Amniotic epithelial cell (primary cell): ENCODE measurements around the gene FOXP1.
"Not testable (repeated sequence)": the region's sequence is repeated elsewhere in the genome, so short reads cannot be mapped to it uniquely, and the experiment has no call there.

Experiments
- DNase-seq: peaks from one replicate; pipeline ENCODE4 v3.0.0-alpha.2; 2010; ENCODE audit warnings: low read depth

Gene FOXP1

DNA sequence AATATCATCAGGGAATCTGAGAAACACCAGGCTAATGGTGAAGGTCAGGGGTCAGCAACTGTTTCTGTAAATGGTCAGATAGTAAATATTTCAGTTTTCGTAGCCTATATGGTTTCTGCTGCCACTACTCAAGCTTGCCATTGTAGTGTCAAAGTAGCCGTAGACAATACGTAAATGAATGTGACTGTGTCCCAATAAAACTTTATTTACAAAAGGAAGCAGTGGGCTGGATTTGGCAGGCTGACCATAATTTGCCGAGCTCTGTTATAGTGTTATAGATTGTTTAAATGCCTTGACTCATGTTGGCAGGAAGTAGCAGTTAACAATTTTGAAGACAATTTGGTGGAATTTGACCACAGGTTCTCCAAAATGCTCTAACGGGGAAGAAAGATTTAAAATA lies 548.2 kb downstream of the FOXP1 start:
- no peak for DNase-seq

DNA sequence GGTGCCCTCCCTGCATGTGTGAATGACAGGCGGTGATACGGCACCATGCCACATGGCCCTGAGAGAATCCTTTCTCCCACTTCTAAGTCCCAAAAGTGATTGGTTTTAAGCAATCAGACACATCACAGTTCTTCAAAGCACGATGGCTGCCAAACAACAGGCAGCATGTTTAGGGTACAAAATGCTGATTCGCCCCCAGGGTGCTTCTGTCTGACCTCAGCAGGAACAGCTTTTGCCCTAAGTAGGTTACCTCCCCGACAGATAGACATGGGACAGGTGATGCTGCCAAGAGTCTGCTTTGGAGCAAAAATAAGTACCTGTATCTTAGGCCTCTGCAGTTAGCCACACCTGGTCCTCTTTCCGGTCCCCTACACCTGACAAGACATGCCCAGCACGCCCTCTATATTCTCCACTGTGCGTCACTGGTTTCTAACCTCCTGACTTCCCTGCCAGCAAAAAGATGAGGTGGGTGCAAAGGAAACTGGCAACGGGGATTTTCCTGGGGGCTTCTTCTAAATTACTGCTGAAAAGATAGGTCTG lies 549.8 kb downstream of the FOXP1 start:
- DNase-seq: no peak

DNA sequence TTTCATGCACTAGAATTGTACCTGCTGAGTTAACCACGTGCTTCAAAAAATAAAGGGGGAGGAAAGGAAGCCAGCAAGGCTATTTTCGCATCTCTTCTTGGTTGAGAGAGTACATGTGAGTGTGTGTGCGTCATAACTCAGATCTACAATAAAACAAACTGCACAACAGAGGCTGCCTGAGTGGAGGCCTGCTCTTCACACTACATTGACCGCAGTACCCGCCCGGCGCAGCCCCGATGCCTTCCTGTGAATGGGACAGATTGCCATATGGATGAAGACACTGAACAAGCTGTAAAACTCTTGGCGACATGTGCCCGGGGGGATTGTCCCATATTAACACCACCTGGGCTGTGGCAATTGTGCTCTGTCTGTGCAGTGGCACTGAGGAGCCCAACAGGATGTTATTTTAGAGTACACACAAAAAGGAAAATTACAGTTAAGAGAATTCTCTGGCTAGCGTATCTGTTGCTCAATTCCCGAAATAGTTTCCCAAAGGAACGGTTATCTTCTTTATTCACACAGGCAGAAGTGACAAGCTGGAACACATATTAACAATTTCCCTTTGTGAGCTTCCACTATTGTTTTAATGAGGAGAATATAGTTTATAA lies 551.5 kb downstream of the FOXP1 start:
- no peak for DNase-seq

DNA sequence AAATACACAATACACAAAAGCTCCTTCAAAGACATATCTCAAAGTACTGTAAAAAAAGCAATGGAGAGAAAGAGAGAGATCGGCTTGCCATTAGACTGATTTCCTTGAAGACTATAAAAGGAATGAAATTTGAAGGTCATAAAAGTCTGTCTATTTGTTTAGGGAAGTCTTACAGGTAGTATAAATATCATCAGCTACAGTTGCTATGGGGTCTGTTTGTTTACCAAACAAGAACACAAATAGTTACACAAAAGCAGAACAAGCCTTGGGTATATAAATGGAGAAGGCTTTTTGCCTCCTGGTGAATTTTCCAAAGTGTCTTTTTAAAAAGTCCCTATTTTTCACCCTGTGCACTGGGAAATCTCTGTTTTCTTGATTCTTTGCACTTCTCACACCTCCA lies 552.3 kb downstream of the FOXP1 start:
- DNase-seq: no peak

DNA sequence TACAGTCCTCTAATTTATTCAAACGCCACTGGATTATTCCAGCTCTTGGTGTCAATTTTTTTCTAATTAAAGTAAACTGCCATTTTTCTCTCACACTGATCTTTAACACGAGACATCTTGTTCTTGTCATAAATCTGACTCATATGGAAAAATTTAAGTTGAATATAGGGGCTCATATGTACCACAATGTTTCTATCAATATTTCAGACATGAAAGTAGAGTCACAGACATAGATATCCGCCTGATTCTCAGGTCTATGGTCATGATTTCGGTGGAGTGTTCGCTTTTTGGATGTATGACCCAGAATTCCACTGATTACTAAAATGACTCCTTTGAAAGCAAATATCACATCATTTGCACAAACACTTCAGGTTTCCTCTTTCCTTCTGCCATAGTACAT lies 552.8 kb downstream of the FOXP1 start:
- no peak for DNase-seq

DNA sequence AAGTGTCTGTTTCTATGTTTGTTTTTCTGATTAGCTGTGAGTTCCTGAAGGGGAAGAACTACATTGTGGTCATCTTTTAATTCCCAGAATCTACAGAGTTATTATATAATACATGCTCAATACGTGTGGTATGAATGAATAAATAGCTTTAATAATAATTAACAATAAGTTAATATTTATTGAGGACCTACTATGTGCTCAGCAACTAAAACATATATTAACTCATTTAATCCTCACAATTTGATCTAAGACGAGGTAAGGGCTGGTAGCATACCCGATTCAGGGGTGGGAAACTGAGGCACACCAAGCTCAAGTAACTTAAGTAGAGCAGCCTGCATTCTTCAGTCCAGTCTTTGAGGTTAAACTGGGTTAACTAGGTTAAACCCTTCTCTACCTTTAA lies 553.8 kb downstream of the FOXP1 start:
- DNase-seq: no peak

DNA sequence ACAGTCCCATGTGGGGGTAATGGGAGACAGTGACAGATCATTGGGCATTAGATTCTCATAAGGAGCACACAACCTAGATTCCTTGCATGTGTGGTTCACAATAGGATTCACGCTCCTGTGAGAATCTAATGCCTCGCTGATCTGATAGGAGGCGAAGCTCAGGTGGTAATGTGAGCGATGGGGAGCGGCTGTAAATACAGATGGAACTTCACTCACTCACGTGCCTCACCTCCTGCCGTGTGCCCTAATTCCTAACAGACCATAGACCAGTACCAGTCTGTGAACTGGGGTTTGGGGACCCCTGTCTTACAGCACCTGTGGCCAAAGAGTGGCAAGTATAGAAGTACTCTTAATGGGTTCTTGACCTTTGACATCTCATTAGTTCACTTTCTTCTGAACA lies 554.7 kb downstream of the FOXP1 start:
- no peak for DNase-seq

DNA sequence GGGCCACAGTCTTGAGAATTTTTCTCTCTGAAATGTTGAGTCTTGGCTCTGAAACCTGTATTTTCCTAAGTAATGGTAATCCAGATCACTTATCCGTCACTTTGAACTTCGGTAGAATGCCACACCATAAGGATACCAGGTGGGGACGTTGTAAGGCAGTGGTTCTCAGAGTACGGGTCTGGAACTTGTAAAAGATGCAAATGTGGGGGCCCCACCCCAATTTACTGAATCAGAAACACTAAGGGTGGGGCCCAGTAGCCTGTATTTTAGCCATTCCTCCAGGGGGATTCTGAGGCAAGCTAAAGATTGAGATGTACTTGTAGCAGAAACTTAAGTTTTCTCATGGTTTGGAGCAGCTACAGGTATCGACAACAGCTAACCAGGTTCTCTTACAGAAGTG lies 555.3 kb downstream of the FOXP1 start:
- no peak for DNase-seq

DNA sequence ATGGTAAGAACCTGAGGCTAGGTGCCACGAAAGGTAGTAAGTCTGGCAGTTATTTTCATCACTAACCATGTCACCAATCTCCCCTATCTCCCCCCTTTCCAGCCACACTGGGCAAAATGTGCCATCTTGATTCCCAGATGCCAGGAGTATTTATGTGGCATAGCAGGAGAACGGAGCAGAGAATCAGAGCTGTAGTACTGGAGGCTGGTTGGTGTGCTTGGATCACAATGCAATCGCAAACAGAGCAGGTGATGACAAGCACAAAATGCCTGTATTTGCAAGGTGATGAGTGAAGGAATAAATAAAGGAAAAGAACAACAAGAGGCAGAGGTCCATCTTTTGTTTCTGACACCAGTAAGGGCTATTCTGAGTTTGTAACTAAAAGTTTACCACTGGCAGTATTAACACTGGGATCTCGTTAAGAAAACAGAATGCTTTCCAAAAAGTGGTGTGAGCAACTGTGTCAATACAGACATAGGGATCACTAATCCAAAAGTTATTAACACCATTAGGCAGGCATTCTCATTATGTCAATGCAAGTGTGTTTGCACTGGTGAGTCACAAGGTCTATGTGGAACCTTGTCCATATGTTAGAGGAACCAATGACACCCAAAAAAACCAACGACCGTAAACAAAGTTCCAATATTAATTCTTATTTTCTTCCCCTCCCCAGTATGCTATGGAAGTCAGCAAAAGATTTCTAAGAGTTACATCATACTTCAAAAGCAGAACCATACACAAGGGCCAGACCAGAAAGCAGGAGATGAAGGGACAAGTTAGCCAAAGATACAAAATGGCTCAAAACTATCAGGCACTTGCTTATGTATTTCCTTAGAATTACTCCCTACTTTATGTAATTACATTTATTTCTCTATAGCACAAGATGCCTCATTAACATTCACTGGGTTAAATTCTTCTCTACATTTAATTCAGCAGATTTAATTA lies 556.6 kb downstream of the FOXP1 start:
- DNase-seq: no peak

DNA sequence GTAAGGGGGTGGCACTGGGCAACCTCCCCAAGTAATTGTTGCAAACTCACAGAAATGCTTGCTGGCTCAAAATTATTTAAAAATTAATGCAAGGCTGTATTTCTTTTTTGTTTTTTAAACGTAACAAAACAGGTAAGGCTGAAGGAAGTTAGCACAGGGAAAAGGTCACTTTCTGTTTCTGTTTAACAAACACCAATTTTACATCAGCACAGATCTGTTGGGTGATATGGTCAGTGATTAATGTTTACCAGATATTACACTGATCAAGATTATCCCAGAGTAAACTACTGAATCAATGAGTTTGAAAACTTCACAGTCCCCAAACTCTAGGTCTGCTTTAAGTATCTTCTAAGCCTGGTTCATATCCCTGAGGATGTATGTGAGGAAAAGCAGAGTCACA lies 558.0 kb downstream of the FOXP1 start:
- DNase-seq: no peak

DNA sequence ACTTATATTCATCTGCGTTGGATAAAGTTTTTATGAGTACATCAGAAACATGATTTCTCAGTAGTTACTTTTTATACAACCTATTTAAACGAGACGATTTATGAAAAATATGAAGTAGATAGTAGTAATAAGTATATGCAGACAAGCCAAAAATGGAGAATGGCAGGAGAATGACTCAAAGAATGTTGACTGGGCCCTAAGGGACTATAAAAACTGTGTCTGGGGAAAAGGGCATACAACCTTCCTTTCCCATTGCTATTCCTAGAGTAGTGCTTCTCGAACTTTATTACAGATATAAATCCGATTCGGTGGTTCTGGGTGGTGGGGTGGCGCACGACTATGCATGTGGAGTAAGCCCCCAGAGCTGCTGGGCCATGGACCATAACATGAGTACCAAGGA lies 558.5 kb downstream of the FOXP1 start:
- DNase-seq: no peak

DNA sequence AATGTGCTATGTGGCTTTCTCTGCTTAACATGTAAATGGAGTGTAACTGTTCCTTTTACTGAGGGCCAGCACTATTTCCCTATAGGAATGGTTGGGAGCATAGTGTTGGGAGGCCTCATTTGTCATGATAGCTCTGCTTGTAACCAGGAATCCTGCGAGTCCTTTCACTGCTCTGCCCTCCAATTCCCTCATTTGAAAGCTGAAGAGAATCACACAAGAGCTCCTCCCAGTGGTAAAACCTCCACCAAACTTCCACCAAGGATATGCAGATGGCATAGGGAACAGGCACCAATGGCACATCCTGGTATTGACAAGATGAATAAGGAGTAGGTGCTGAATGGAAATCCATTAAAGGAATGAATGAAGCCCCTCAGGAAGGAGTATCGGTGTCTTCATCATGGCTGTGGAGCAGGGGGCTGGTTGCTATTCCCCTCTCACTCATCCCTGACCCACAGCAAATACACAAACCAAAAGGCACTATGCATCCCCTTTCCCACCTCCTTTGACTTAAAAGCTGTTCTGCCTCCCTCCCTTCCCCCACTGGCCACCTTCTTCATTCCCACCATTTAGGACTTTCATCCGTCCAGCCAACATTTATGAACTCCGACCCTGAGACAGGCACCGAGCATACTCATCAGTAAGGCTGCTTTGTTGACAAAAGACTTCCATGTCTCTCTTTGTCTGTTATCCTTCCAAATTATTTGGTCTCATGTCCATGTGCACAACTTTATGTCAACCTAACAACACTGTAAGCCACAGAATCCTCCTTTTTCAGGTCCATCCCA lies 560.8 kb downstream of the FOXP1 start:
- DNase-seq: peak; percentile 33

DNA sequence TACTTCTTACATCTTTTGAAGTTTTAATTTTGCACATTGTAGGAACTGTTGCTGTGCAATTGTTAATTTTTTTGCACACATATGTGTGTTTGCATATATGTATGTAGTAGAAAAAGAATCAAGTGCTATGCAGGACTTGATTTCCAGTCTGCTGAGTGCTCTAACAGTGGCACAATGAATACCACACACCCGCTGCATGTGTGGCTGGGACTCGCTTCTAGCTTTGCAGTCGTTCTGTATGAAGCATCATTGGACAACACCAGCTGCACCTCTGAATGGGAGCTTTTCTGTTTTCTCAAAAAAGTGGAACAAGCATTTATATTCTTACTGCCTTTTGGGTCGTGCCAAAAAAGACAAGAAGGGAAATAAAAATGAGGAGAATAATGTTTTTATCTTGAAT lies 564.7 kb downstream of the FOXP1 start:
- DNase-seq: no peak

DNA sequence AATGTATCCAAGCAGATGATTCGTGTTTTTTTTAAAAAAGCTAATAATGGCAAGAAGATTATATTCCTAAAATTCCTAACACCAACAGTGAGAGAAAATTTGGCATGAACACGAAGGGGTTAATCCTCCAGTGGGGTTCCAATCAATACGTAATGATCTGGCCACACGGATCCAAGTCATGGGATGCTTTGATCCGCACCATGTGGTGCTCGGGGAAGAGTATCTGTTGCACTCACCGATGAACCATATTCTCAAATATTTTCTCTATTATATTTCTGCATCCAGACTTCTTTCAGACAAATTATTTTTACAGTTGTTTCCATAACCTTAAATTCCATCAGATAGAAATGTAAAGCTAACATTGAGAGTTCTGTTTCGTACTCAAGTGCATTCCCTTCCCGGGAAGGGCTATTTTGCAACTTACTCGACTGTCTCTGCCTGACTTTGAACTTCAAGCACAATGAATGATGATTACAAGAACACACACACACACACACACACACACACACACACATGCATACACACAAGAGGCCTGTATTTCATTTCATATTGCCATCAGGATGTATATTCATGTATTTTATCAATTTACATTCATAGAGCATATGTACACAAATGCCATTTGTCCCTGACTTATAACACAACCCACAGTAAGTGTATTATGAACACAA lies 567.2 kb downstream of the FOXP1 start:
- DNase-seq: peak; percentile 47

DNA sequence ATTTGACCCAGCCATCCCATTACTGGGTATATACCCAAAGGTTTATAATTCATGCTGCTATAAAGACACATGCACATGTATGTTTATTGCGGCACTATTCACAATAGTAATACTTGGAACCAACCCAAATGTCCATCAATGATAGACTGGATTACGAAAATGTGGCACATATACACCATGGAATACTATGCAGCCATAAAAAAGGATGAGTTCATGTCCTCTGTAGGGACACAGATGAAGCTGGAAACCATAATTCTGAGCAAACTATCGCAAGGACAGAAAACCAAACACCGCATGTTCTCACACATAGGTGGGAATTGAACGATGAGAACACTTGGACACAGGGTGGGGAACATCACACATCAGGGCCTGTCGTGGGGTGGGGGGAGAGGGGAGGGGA lies 568.9 kb downstream of the FOXP1 start:
- DNase-seq: not testable (repeated sequence)

DNA sequence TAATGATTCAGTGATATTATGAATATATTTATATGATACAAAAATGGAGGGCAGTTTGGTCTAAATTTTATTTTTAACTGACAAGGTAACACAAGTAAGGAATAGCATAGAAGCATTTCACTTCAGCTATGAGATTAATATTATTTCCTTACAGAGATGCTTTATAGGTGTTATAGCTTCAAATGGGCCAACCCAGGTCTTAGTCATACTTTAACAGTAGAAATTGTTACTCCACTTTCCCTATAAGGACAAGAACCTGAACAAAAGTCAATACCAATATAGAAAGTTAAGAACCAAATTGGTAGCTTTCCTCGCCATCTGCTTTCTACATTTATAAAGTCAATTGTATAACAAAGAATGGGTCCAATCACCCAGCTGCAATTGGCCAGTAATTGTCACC lies 570.6 kb downstream of the FOXP1 start:
- no peak for DNase-seq

DNA sequence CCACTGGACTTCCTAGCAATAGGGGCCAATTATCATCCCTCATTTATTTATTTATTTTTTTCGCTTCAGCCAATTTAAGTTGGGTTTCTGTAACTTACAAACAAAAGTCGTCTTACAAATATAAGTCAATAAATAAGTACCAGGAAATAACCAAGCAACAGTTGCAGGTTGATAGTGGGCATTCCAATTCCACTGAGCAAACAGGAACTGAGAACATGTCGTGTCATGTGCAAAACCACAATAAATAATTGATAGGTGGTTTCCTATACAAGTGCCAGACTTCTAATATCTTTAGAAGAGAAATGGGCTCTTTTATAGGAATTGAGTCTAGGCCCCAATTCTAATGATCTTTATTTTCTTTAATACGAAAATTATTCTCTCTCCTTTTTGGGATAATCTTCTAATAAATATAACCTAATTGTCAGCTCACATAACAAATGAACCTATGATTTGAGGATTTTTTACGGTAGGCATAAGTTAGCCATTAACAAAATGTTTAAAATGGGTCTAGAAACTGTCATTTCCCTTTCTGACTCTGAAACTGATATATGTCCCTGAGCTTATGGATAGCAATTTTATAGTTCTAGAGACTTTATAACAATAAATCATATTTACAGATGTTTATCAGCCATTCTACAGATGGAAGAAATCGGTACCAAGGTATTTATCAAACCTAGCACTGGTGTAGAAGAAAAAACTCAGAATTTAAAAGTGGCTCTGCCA lies 571.8 kb downstream of the FOXP1 start:
- DNase-seq: peak; percentile 44

DNA sequence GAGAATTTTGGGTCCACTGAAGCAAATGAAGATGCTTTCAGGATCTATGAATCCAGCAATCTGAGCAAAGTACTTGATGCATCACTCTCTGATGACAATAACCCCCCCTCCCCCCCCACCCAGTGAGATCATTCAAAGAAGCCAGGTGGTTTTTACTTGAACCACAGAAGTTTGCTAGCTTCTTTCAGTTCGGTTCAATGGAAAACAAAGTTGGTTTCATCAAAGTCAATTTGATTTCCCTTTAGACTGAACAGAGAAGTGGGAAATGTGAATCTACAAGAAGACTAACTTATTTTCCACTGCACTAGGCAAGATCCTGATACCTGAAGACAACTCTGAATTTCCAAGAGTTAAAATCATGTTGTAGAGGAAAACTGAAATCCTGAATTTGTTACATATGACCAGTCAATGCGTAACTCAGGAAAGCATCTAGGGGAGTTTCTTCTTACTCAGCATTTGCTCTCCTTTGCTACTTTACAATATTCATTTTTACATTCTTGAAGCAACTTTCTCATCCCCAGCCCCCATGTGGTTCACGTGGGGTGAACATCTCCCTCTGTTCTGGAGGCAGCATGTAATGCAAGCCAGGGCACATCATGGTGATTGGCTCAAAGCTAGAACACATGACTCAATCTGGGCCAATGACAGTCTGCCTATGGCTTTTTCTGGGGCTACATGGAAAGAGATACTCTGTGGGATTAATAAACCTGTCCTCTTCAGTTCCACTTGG lies 572.6 kb downstream of the FOXP1 start:
- no peak for DNase-seq

DNA sequence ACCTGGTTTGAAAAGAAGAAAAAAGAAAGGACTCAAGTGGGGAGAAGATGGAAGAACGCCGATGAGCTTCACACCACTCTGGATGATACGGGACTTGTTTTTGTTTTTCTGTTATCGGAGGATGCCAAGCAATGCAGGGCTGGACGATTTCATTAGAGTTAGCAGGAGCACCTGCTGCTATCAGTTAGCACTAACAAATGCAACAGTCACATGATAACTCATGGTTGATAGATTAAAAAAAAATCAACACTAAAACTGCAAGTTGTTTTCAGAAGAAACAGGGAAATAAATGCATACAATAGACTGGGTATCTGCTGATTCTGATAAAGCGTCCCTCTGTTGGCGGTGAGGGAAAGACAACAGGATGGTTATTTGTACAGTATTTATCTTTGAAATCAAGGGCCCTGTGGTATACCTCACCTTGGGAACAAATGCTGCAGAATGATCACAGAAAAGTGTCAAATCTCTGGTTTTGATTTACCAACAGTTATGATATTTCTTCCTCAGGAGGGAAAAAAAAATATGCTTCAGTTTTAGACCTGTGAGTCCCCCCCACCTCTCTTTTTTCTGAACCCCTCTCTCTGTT lies 575.1 kb downstream of the FOXP1 start:
- DNase-seq: no peak
